Measurements from ENCODE around the gene DNAJB13. TPM values are rescaled to one million over a fixed set of nuclear protein-coding genes. Genes with fewer than 3 reads are reported as not detected.
A peak's percentile ranks its signal among the peaks of the same experiment; 100 is the strongest.

Gene DNAJB13
- total RNA-seq, 1 experiment from 2014 or later, result not detected

DNA sequence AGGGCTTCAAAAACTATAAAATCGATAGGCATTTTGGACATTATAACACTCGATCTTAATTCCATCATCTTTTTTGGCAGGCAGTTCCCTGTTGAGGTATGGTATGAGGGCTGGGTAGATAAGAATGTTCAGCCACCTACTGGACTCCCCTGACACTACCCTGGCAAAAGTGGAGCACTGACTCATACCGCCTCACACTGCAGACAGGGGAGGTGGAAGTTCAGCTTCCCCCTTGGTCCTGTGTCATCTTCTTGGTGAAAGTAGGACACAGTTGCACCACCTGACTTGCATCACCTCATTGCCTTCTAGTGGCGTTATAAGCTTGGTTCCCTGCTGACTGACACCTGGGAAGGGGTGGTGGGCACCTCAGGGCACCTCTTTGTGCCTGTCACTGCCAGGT lies 43.6 kb upstream of the DNAJB13 start:
- H3K18ac ChIP-seq (ENCODE audit: insufficient read length, low read depth, low read length), result no peak overlapping the region
- H3K27ac ChIP-seq (ENCODE audit: insufficient read length, low read depth, low read length), result no peak overlapping the region
- H3K9me3 Mint-ChIP-seq, result no peaks in the 10 kb centered on the region
- H3K56ac ChIP-seq (ENCODE audit: insufficient read length, low read depth, low read length), result no peak overlapping the region
- peaks cover 2% of the 10 kb centered on the region for H4K20me1 ChIP-seq (ENCODE audit: control insufficient read depth, insufficient read depth, insufficient read length)
- H3K27me3 ChIP-seq (ENCODE audit: insufficient read depth, low read length), result no peaks in the 10 kb centered on the region
- H4K91ac ChIP-seq (ENCODE audit: insufficient read length, low read depth, low read length), result no peak overlapping the region
- H3K9me3 ChIP-seq (ENCODE audit: control insufficient read depth, low read depth, low read length), result no peaks in the 10 kb centered on the region
- H2AK5ac ChIP-seq (ENCODE audit: insufficient read length, low read length), result no peak overlapping the region
- H3K9ac ChIP-seq (ENCODE audit: extremely low read depth, insufficient read length, low read length), result no peak overlapping the region
- H3K23me2 ChIP-seq (ENCODE audit: insufficient read length, low read depth, low read length, poor library complexity, severe bottlenecking), result no peaks in the 10 kb centered on the region
- no peaks in the 10 kb centered on the region for H3K27me3 Mint-ChIP-seq (ENCODE audit: low read depth)
- H3K79me2 ChIP-seq (ENCODE audit: insufficient read depth, low read length), result no peaks in the 10 kb centered on the region
- H3K4me1 Mint-ChIP-seq, result no peaks in the 10 kb centered on the region
- H3K36me3 Mint-ChIP-seq (ENCODE audit: insufficient read depth in 1 of 3, low read depth in 3 of 3), result peaks cover 4 to 14% (median 13%) of the 10 kb centered on the region in 3 experiments; a peak in 6 of 7 replicates
- no peak overlapping the region for H3K4me3 Mint-ChIP-seq
- H3K27ac Mint-ChIP-seq, result no peak overlapping the region
- no peak overlapping the region for H3K4ac ChIP-seq (ENCODE audit: low read depth, low read length)
- no peak overlapping the region for H2BK15ac ChIP-seq (ENCODE audit: low read depth, low read length)
- no peaks in the 10 kb centered on the region for H3K4me1 ChIP-seq (ENCODE audit: insufficient read depth, low read length)
- H2BK120ac ChIP-seq (ENCODE audit: low read depth, low read length, poor library complexity, severe bottlenecking), result no peak overlapping the region
- no peak overlapping the region for H4K5ac ChIP-seq (ENCODE audit: insufficient read length, low read depth, low read length)
- no peak overlapping the region for H2BK20ac ChIP-seq (ENCODE audit: low read depth, low read length, poor library complexity, severe bottlenecking)
- H2AFZ ChIP-seq (ENCODE audit: low read length), result no peak overlapping the region
- no peak for DNase-seq
- peak; percentile 33; the same call in 1 of the 3 replicates for TF ChIP-seq CTCF (conservative IDR thresholded peaks at IDR 0.05)
- no peak overlapping the region for H3K4me2 ChIP-seq (ENCODE audit: insufficient read depth, insufficient read length, low read length)
- WGBS (ENCODE audit: extremely low coverage, insufficient read length, low lambda C conversion rate), result no CpG with 5 or more reads among the region's 4 CpGs
- H4K8ac ChIP-seq (replicated peaks; ENCODE audit: insufficient read length, low read depth, low read length), result peak overlapping the region; percentile 69
- H3K79me1 ChIP-seq (ENCODE audit: insufficient read depth, low read depth, low read length, poor library complexity, severe bottlenecking), result no peaks in the 10 kb centered on the region
- H3T11ph ChIP-seq (ENCODE audit: low read length), result no peak overlapping the region
- H3K14ac ChIP-seq (ENCODE audit: insufficient read depth, low read length), result no peak overlapping the region; the same call in 1 of the 2 replicates
- H2BK12ac ChIP-seq (ENCODE audit: insufficient read length, low read depth, low read length), result no peak overlapping the region
- no peak overlapping the region for H3K23ac ChIP-seq (ENCODE audit: insufficient read length, low read depth, low read length)
- no peak overlapping the region for H2BK5ac ChIP-seq (ENCODE audit: insufficient read length, low read length)

Data from H9 (cell line).